Measurements from ENCODE around the gene RYR3. TPM values are rescaled to one million over a fixed set of nuclear protein-coding genes. Genes with fewer than 3 reads are reported as not detected.

The RYR3 gene
- polyA plus RNA-seq, 2 donors = 1.0 to 1.8 TPM

DNA sequence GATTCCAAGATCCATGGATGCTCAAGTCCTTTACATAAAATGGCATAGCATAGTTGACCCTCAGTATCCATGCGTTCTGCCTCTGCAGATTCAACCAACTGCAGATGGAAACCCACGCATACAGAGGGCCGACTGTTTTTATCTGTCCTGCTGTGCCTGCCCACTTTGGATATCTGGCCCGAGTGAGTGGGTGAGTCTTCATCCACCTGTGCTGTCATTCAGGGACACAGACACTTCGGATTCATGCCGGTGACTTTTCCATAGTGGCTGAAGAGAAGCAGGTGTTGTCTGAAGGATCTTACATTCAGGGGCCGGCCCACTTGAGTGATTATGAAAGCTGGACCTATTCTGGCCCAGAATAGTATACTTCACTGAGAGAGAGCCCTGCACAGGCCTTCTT, 85.1 kb downstream of the RYR3 start:
- no peaks in the 10 kb centered on the region for H3K4me1 ChIP-seq (ENCODE audit: control insufficient read depth in 2 of 2, insufficient read depth in 2 of 2, low read length in 1 of 2)
- no peak overlapping the region for H3K27ac ChIP-seq (ENCODE audit: low read depth in 2 of 2, low read length in 1 of 2)
- 82 to 89% methylated on average over 7 of the region's 7 CpGs for WGBS, 2 donors
- H3K27me3 ChIP-seq (ENCODE audit: control insufficient read depth in 1 of 2, insufficient read depth in 2 of 2, low read length in 2 of 2) = no peaks in the 10 kb centered on the region
- H3K36me3 ChIP-seq (ENCODE audit: control insufficient read depth in 2 of 2, insufficient read depth in 2 of 2, low read length in 1 of 2) = no peaks in the 10 kb centered on the region
- H3K4me3 ChIP-seq (ENCODE audit: low read depth in 1 of 2, low read length in 2 of 2) = no peak overlapping the region
- H3K9me3 ChIP-seq (ENCODE audit: control insufficient read depth in 2 of 2, insufficient read depth in 1 of 2, low read depth in 1 of 2, low read length in 1 of 2) = no peaks in the 10 kb centered on the region

DNA sequence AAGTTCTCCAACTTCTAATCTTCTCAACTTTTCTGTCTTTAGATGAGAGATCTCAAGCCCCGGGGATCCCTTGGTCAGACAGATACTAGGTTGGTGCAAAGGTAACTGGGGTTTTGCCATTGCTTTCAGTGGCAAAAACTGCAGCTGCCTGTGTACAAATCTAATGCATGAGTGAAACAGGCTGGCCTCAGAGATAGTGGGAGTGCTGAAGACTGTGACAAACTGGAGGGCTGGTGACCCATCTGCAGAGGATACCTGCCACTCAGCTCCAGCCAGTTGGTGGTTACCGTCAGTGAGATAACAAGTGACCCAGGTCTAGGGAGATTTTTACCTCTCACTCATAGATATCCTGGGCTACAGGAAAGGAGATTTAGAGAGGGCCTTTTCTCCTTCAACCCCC, 85.7 kb downstream of the RYR3 start:
- H3K27ac ChIP-seq (ENCODE audit: low read depth in 2 of 2, low read length in 1 of 2) = no peak overlapping the region
- no peak overlapping the region for H3K4me3 ChIP-seq (ENCODE audit: low read depth in 1 of 2, low read length in 2 of 2)
- no peaks in the 10 kb centered on the region for H3K36me3 ChIP-seq (ENCODE audit: control insufficient read depth in 2 of 2, insufficient read depth in 2 of 2, low read length in 1 of 2)
- H3K27me3 ChIP-seq (ENCODE audit: control insufficient read depth in 1 of 2, insufficient read depth in 2 of 2, low read length in 2 of 2) = no peaks in the 10 kb centered on the region
- WGBS, 2 donors = 75 to 81% methylated on average over 2 of the region's 2 CpGs
- H3K9me3 ChIP-seq (ENCODE audit: control insufficient read depth in 2 of 2, insufficient read depth in 1 of 2, low read depth in 1 of 2, low read length in 1 of 2) = no peaks in the 10 kb centered on the region
- H3K4me1 ChIP-seq (ENCODE audit: control insufficient read depth in 2 of 2, insufficient read depth in 2 of 2, low read length in 1 of 2) = no peaks in the 10 kb centered on the region

DNA sequence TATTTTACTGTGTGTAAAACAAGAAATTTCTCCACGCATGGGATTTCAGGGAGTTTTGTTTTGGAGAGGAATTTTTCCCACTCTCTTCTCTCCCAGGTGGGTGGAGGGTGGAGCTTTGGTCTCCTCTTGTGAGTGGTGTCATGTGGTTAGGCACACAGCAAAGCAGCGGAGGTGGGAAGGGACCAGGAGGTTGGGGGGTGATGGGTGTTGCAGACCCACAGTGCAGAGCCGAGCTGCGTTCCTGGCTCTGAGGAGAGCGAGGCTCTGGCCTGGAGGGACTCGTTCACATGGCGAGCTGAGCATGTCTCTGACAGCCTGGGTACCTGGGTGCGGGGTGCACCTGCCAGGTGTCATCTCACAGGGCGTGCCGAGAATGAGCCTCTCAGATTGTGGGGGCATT, 87.8 kb downstream of the RYR3 start:
- 69 to 85% methylated on average over 10 of the region's 10 CpGs for WGBS, 2 donors
- Histone ChIP-seq H3K4me1 (ENCODE audit: control insufficient read depth in 2 of 2, insufficient read depth in 2 of 2, low read length in 1 of 2) (no peaks in the 10 kb centered on the region), H3K9me3 (ENCODE audit: control insufficient read depth in 2 of 2, insufficient read depth in 1 of 2, low read depth in 1 of 2, low read length in 1 of 2) (no peaks in the 10 kb centered on the region), H3K27me3 (ENCODE audit: control insufficient read depth in 1 of 2, insufficient read depth in 2 of 2, low read length in 2 of 2) (no peaks in the 10 kb centered on the region), H3K27ac (ENCODE audit: low read depth in 2 of 2, low read length in 1 of 2) (no peak overlapping the region), H3K4me3 (ENCODE audit: low read depth in 1 of 2, low read length in 2 of 2) (no peak overlapping the region), H3K36me3 (ENCODE audit: control insufficient read depth in 2 of 2, insufficient read depth in 2 of 2, low read length in 1 of 2) (no peaks in the 10 kb centered on the region)

DNA sequence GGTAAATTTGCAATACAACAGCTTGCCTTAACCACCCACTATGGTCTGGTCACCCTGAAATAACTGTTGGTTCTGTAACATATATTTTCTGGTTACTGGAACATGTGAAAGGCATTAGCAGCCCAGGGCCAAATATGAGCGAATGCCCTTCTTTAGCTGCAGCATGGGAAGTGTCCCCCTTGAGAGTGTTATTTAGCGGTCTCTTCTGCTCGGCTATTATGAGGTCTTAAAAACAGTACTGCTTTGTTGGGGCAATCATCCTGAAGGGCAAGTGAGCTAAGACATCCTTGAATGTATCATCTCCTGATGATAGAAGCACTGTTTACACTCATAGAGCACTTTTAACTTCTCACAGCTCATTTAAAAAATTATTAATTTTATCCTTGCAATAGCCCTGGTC, 90.2 kb downstream of the RYR3 start:
- H3K4me1 ChIP-seq (ENCODE audit: control insufficient read depth in 2 of 2, insufficient read depth in 2 of 2, low read length in 1 of 2) = no peaks in the 10 kb centered on the region
- 83 to 91% methylated on average over 3 of the region's 3 CpGs for WGBS, 2 donors

DNA sequence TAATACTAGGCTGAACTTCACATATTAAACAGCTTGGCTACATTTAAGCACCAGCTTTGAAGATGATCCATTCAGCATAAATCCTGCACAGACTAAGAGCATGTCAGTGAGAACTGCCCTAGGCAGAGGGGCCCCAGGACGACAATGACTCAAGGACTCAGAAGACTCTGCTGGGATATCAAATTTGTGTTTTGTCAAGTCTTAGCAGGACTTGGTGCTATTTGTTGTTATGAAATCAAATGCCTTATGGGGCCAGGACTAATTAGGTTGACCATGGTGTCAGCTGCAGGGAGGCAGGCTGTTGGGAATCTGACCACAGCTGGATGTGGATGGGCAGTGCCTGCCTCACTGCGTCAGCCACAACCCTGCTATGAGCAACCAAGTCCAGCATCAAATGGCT, 91.8 kb downstream of the RYR3 start:
- Histone ChIP-seq H3K27ac (ENCODE audit: low read depth in 2 of 2, low read length in 1 of 2) (no peak overlapping the region), H3K36me3 (ENCODE audit: control insufficient read depth in 2 of 2, insufficient read depth in 2 of 2, low read length in 1 of 2) (no peaks in the 10 kb centered on the region), H3K4me3 (ENCODE audit: low read depth in 1 of 2, low read length in 2 of 2) (no peak overlapping the region), H3K4me1 (ENCODE audit: control insufficient read depth in 2 of 2, insufficient read depth in 2 of 2, low read length in 1 of 2) (no peaks in the 10 kb centered on the region), H3K9me3 (ENCODE audit: control insufficient read depth in 2 of 2, insufficient read depth in 1 of 2, low read depth in 1 of 2, low read length in 1 of 2) (no peaks in the 10 kb centered on the region), H3K27me3 (ENCODE audit: control insufficient read depth in 1 of 2, insufficient read depth in 2 of 2, low read length in 2 of 2) (no peaks in the 10 kb centered on the region)
- WGBS, 2 donors = 58% methylated on average over 2 of the region's 2 CpGs

More for the DNA sequence above, 90.2 kb downstream of the RYR3 start:
- Histone ChIP-seq H3K27me3 (ENCODE audit: control insufficient read depth in 1 of 2, insufficient read depth in 2 of 2, low read length in 2 of 2) (no peaks in the 10 kb centered on the region), H3K27ac (ENCODE audit: low read depth in 2 of 2, low read length in 1 of 2) (no peak overlapping the region), H3K9me3 (ENCODE audit: control insufficient read depth in 2 of 2, insufficient read depth in 1 of 2, low read depth in 1 of 2, low read length in 1 of 2) (no peaks in the 10 kb centered on the region), H3K4me3 (ENCODE audit: low read depth in 1 of 2, low read length in 2 of 2) (no peak overlapping the region), H3K36me3 (ENCODE audit: control insufficient read depth in 2 of 2, insufficient read depth in 2 of 2, low read length in 1 of 2) (no peaks in the 10 kb centered on the region)

DNA sequence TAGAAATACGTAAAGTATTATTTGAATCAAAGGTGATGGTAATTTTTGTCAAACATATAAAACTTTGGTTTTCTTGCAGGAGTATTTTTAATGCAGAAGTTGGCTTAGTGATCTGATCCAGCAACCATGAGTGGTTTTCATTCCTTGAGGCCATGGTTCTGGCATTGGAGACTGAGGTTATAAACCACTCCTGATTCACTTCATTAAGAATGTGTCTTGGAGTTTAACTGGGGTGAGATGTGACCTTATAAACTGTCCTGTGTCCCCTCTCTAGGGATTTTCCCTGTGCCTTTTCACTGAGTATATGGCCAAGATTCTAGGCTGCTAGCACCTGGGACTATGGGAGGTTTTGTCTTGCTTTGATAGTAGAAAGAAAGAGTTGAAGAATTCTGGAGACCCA, 94.3 kb downstream of the RYR3 start:
- Histone ChIP-seq H3K4me3 (ENCODE audit: low read depth in 1 of 2, low read length in 2 of 2) (no peak overlapping the region), H3K27ac (ENCODE audit: low read depth in 2 of 2, low read length in 1 of 2) (no peak overlapping the region), H3K36me3 (ENCODE audit: control insufficient read depth in 2 of 2, insufficient read depth in 2 of 2, low read length in 1 of 2) (no peaks in the 10 kb centered on the region), H3K27me3 (ENCODE audit: control insufficient read depth in 1 of 2, insufficient read depth in 2 of 2, low read length in 2 of 2) (no peaks in the 10 kb centered on the region), H3K4me1 (ENCODE audit: control insufficient read depth in 2 of 2, insufficient read depth in 2 of 2, low read length in 1 of 2) (no peaks in the 10 kb centered on the region), H3K9me3 (ENCODE audit: control insufficient read depth in 2 of 2, insufficient read depth in 1 of 2, low read depth in 1 of 2, low read length in 1 of 2) (no peaks in the 10 kb centered on the region)
- WGBS, 2 donors = 85 to 92% methylated on average over 1 of the region's 1 CpG

DNA sequence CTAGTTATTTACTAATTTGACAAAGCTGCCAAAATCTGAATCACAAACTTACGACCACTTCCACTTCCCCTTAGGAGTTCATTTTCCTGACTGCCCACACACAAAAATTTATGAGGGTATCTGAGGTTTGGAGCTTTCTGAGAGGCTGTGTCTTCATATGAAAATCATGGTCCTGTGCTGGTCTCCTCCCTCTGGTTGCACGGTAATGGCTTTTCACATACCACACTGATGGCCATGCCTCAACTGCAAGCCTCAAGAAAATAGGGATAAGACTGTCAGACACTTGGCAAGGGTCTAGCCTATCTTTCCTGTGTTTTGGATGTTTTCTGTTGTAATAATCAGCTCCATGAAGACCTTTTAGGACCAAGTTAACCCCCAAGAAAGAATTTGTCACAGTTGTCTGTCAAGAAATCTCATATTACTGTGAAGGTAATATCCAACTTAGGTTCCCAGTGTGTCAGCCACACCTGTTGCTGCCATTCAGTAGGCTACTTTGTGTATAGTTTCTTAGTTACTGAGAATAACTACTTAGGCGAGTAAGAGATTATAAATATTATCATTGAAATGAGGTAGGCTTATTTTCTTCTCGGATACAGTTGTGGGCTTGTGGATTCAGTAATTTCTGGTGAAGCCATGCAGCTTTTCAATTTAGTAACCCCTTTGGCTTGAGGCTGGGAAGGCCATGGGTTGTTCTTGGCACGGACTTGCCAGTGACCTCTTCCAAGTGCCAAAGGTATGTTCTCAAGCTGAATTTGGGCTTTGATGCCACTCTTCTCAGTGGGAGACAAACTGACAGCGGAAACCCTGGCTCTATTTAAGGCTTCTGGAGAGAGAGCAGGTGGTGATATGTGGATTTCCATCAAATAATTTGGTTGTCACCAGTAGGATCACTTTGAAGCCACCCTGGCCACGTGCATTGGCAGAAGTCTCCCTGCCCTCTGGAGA, 101.1 kb downstream of the RYR3 start:
- WGBS, 2 donors = 80 to 84% methylated on average over 7 of the region's 7 CpGs
- Histone ChIP-seq H3K4me3 (ENCODE audit: low read depth in 1 of 2, low read length in 2 of 2) (no peak overlapping the region), H3K27ac (ENCODE audit: low read depth in 2 of 2, low read length in 1 of 2) (no peak overlapping the region), H3K36me3 (ENCODE audit: control insufficient read depth in 2 of 2, insufficient read depth in 2 of 2, low read length in 1 of 2) (no peaks in the 10 kb centered on the region), H3K27me3 (ENCODE audit: control insufficient read depth in 1 of 2, insufficient read depth in 2 of 2, low read length in 2 of 2) (no peaks in the 10 kb centered on the region), H3K9me3 (ENCODE audit: control insufficient read depth in 2 of 2, insufficient read depth in 1 of 2, low read depth in 1 of 2, low read length in 1 of 2) (no peaks in the 10 kb centered on the region), H3K4me1 (ENCODE audit: control insufficient read depth in 2 of 2, insufficient read depth in 2 of 2, low read length in 1 of 2) (no peaks in the 10 kb centered on the region)

DNA sequence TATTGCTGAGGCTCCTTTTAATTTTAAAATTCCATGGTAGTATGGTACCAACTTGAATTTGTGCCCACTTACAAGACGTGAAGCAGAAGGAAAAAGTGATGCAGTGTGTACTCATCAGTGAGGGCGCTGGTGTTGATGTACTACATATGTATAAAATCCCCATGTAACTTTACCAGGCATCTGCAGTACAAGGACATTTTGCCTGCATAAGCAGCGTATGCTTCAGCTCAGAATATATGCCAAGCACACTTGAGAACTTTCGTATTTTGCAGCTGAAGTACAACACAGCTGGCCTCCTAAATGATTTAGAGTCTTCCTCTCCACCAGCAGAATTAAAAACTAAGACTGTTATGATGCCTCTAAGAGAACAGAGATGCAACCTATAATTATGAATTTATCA, 108.9 kb downstream of the RYR3 start:
- 49 to 50% methylated on average over 4 of the region's 4 CpGs for WGBS, 2 donors
- H3K36me3 ChIP-seq (ENCODE audit: control insufficient read depth in 2 of 2, insufficient read depth in 2 of 2, low read length in 1 of 2) = no peaks in the 10 kb centered on the region
- no peaks in the 10 kb centered on the region for H3K4me1 ChIP-seq (ENCODE audit: control insufficient read depth in 2 of 2, insufficient read depth in 2 of 2, low read length in 1 of 2)
- no peak overlapping the region for H3K27ac ChIP-seq (ENCODE audit: low read depth in 2 of 2, low read length in 1 of 2)
- H3K27me3 ChIP-seq (ENCODE audit: control insufficient read depth in 1 of 2, insufficient read depth in 2 of 2, low read length in 2 of 2) = no peaks in the 10 kb centered on the region
- H3K9me3 ChIP-seq (ENCODE audit: control insufficient read depth in 2 of 2, insufficient read depth in 1 of 2, low read depth in 1 of 2, low read length in 1 of 2) = no peaks in the 10 kb centered on the region
- no peak overlapping the region for H3K4me3 ChIP-seq (ENCODE audit: low read depth in 1 of 2, low read length in 2 of 2)

DNA sequence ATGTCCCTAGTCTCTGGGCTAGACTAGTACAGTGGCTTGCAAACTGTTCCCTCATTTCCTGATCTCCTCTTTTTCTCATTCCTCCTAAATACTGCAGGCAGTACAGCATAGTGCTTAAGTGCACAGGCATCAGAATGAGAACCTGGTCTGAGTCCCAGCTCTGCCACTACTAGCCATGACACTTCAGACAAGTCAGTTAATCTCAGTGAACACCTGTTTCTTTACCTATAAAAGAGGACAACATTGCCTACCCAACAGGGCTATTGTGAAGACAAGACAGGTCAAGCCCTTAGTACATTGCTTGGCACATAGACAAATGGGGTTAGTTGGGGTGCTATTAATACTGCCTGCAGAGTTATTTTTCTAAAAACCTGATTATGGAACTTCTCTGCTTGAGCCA, 113.3 kb downstream of the RYR3 start:
- Histone ChIP-seq H3K27ac (ENCODE audit: low read depth in 2 of 2, low read length in 1 of 2) (no peak overlapping the region), H3K9me3 (ENCODE audit: control insufficient read depth in 2 of 2, insufficient read depth in 1 of 2, low read depth in 1 of 2, low read length in 1 of 2) (no peaks in the 10 kb centered on the region), H3K4me3 (ENCODE audit: low read depth in 1 of 2, low read length in 2 of 2) (no peak overlapping the region), H3K4me1 (ENCODE audit: control insufficient read depth in 2 of 2, insufficient read depth in 2 of 2, low read length in 1 of 2) (no peaks in the 10 kb centered on the region), H3K36me3 (ENCODE audit: control insufficient read depth in 2 of 2, insufficient read depth in 2 of 2, low read length in 1 of 2) (no peaks in the 10 kb centered on the region), H3K27me3 (ENCODE audit: control insufficient read depth in 1 of 2, insufficient read depth in 2 of 2, low read length in 2 of 2) (no peaks in the 10 kb centered on the region)

DNA sequence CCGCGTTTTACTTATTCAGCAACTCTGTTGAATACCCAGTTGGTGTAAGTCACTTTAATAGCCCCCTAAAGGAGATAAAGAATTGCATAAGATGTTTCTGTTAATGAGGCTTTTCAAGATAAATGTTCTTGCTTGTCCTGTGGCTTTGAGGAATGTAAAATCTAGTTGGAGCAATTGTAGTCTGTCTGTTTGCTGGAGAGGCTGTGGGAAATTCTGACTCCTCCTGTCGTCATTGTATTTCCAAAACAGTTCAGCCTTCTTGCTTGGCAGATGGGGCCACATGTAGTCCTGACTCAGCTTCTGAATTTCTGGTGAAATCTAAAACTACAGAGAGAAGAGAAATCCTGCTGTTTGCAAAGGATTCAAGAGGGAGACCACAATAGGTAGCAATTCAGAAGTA, 114.4 kb downstream of the RYR3 start:
- no peak overlapping the region for H3K27ac ChIP-seq (ENCODE audit: low read depth in 2 of 2, low read length in 1 of 2)
- H3K36me3 ChIP-seq (ENCODE audit: control insufficient read depth in 2 of 2, insufficient read depth in 2 of 2, low read length in 1 of 2) = no peaks in the 10 kb centered on the region
- WGBS, 2 donors = 34 to 51% methylated on average over 3 of the region's 3 CpGs
- H3K27me3 ChIP-seq (ENCODE audit: control insufficient read depth in 1 of 2, insufficient read depth in 2 of 2, low read length in 2 of 2) = no peaks in the 10 kb centered on the region
- H3K4me1 ChIP-seq (ENCODE audit: control insufficient read depth in 2 of 2, insufficient read depth in 2 of 2, low read length in 1 of 2) = no peaks in the 10 kb centered on the region
- no peaks in the 10 kb centered on the region for H3K9me3 ChIP-seq (ENCODE audit: control insufficient read depth in 2 of 2, insufficient read depth in 1 of 2, low read depth in 1 of 2, low read length in 1 of 2)
- H3K4me3 ChIP-seq (ENCODE audit: low read depth in 1 of 2, low read length in 2 of 2) = no peak overlapping the region
